B cell (primary cell): ENCODE results near the gene N4BP2L1. TPM values are rescaled to one million over a fixed set of nuclear protein-coding genes. Genes with fewer than 3 reads are reported as not detected.

Experiments
- ATAC-seq: fragments of 200-7000 bp; cut with Tn5 transposase; one replicate; pipeline ENCODE4 v1.10.0; 2021; ENCODE audit warnings: low read depth, mild to moderate bottlenecking, moderate number of reproducible peaks, moderate library complexity
- CTCF ChIA-PET: fragments of 350-600 bp; sonication (Branson Sonifier 250); formaldehyde crosslinking; loops from one replicate; lab custom pipeline; 2021; ENCODE audit warnings: antibody characterized with exemption, inconsistent platforms; lab: Charles Lee
- POLR2A ChIA-PET: fragments of 350-600 bp; sonication (Branson Sonifier 250); formaldehyde crosslinking; loops from one replicate; lab custom pipeline; 2021; ENCODE audit warnings: antibody characterized with exemption; lab: Charles Lee
- DNase-seq: peaks from one replicate; pipeline ENCODE4 v3.0.0; 2013
- H2AFZ ChIP-seq: 2 replicates; pipeline ENCODE4 v1.6.1; 2012; ENCODE audit warnings: mild to moderate bottlenecking, low read depth, low read length; ENCODE audit not compliant: insufficient read depth, poor library complexity, severe bottlenecking
- H3K27ac ChIP-seq, 2 donors: 1 replicate in 1 of 2; 2 replicates in 1 of 2; pipeline ENCODE4 v1.5.1; 2012 to 2013; ENCODE audit warnings: low read length in 2 of 2, mild to moderate bottlenecking in 2 of 2, moderate library complexity in 1 of 2
- H3K27me3 ChIP-seq, 4 experiments: fragments of 200-600 bp in 1 of 4; sonication (generic) in 1 of 4; replicated peaks in 1 of 4; 1 replicate in 2 of 4; 2 replicates in 2 of 4; pipeline versions ENCODE4 v1.6.1 to v1.7.0; 2013 to 2016; ENCODE audit warnings: low read length in 3 of 4, mild to moderate bottlenecking in 2 of 4, mixed read lengths in 1 of 4, moderate library complexity in 1 of 4; ENCODE audit not compliant: insufficient read depth in 4 of 4, control insufficient read depth in 3 of 4; ENCODE audit errors: control extremely low read depth in 1 of 4
- H3K36me3 ChIP-seq, 2 experiments: replicated peaks in 1 of 2; 1 replicate in 1 of 2; 2 replicates in 1 of 2; pipeline versions ENCODE4 v1.6.1 to v1.7.1; 2013; ENCODE audit warnings: low read length in 1 of 2; ENCODE audit not compliant: insufficient read depth in 2 of 2, control insufficient read depth in 1 of 2; ENCODE audit errors: control extremely low read depth in 1 of 2, extremely low read depth in 1 of 2
- H3K4me1 ChIP-seq, 2 donors: fragments of 200-600 bp in 1 of 2; sonication (generic) in 1 of 2; 1 replicate in 1 of 2; 2 replicates in 1 of 2; pipeline versions ENCODE4 v1.5.1 to v1.6.1; 2013 to 2017; ENCODE audit warnings: low read length in 2 of 2; ENCODE audit not compliant: control insufficient read depth in 2 of 2, insufficient read depth in 2 of 2
- H3K4me2 ChIP-seq: replicated peaks from 2 replicates; pipeline ENCODE3; 2012; ENCODE audit warnings: mild to moderate bottlenecking, low read depth, low read length; ENCODE audit not compliant: poor library complexity, severe bottlenecking
- H3K4me3 ChIP-seq, 5 experiments: fragments of 200-600 bp in 1 of 5; sonication (generic) in 1 of 5; 1 replicate in 3 of 5; 2 replicates in 2 of 5; pipeline versions ENCODE4 v1.5.1 to v1.7.0; 2011 to 2016; ENCODE audit warnings: low read length in 4 of 5, mild to moderate bottlenecking in 4 of 5, low read depth in 2 of 5, control low read depth in 1 of 5, moderate library complexity in 1 of 5; ENCODE audit not compliant: insufficient read depth in 1 of 5; ENCODE audit errors: control extremely low read depth in 1 of 5, extremely low read depth in 1 of 5
- H3K79me2 ChIP-seq: fragments of 200-600 bp; sonication (generic); one replicate; pipeline ENCODE4 v1.6.0; 2016; ENCODE audit warnings: low read length; ENCODE audit not compliant: control insufficient read depth, insufficient read depth
- H3K9ac ChIP-seq: fragments of 200-600 bp; sonication (generic); 2 replicates; pipeline ENCODE4 v1.6.1; 2017; ENCODE audit warnings: mild to moderate bottlenecking, low read length, moderate library complexity
- H3K9me3 ChIP-seq, 3 donors: one replicate each; pipeline versions ENCODE4 v1.6.1 to v1.7.1; 2013; ENCODE audit warnings: low read length in 2 of 3; ENCODE audit not compliant: control insufficient read depth in 2 of 3, insufficient read depth in 1 of 3; ENCODE audit errors: control extremely low read depth in 1 of 3
- H4K20me1 ChIP-seq: 2 replicates; pipeline ENCODE4 v1.6.0; 2012; ENCODE audit warnings: mild to moderate bottlenecking, low read length; ENCODE audit not compliant: insufficient read depth, control insufficient read depth, poor library complexity, severe bottlenecking
- H3K27ac Mint-ChIP-seq: one replicate; pipeline ENCODE4 v1.8.0; 2021; ENCODE audit warnings: mixed read lengths
- H3K27me3 Mint-ChIP-seq: one replicate; pipeline ENCODE4 v1.8.0; 2021; ENCODE audit warnings: mixed read lengths
- H3K4me1 Mint-ChIP-seq: one replicate; pipeline ENCODE4 v1.8.0; 2021; ENCODE audit warnings: mixed read lengths
- H3K4me3 Mint-ChIP-seq: one replicate; pipeline ENCODE4 v1.8.0; 2021; ENCODE audit warnings: mixed read lengths
- H3K9me3 Mint-ChIP-seq: one replicate; pipeline ENCODE4 v1.8.0; 2022; ENCODE audit warnings: mixed read lengths; ENCODE audit not compliant: insufficient read depth
- CTCF ChIP-seq: fragments of 200-600 bp; IDR thresholded peaks from one replicate; pipeline ENCODE4 v1.8.0; 2022; ENCODE audit warnings: antibody characterized with exemption, mild to moderate bottlenecking
- EZH2 ChIP-seq: IDR thresholded peaks from 2 replicates; pipeline ENCODE4 v1.6.1; 2012; ENCODE audit warnings: borderline replicate concordance, low read depth, mild to moderate bottlenecking, moderate library complexity, low read length; ENCODE audit not compliant: insufficient read depth, poor library complexity, severe bottlenecking
- WGBS: methylation state at CpG from one replicate; pipeline ENCODE4 v1.1.5; 2013; ENCODE audit warnings: missing lambda C conversion rate; ENCODE audit not compliant: insufficient coverage; 5-methylcytosine and 5-hydroxymethylcytosine counted together
- intact Hi-C: fragments of 100-400 bp; cut with micrococcal nuclease; formaldehyde crosslinking; loops from one replicate; pipeline ENCODE4 v1.10.0; 2022
- polyA plus RNA-seq: library from polyadenylated mRNA; depleted of rRNA; stranded (reverse); fragments of >200 nt; gene quantifications from 2 replicates; pipeline ENCODE4 v1.2.3, GENCODE V29; 2012
- total RNA-seq, 2 donors: library from RNA; stranded (reverse); fragments of 120-200 nt in 1 of 2; gene quantifications; 1 replicate in 1 of 2; 2 replicates in 1 of 2; pipeline versions ENCODE4 v1.2.3 to v1.2.4, GENCODE V29; 2013 to 2022

N4BP2L1 gene
- total and polyA plus RNA-seq, 2 donors (not counting 1 experiment from before 2014, with no cell fraction given): 50.9 to 52.8 TPM

GRCh38 chr13:32381539-32381938, 46.4 kb downstream of the N4BP2L1 start:
- no peak overlapping the region for H3K27ac Mint-ChIP-seq
- H3K27ac ChIP-seq: no peak overlapping the region
- peak; percentile 37 for DNase-seq
- H3K36me3 ChIP-seq: no peaks in the 10 kb centered on the region
- no peaks in the 10 kb centered on the region for H4K20me1 ChIP-seq
- ChIA-PET POLR2A (no interaction called here), CTCF (interaction anchor here (0.7 to 3.8 kb wide), 11 partner anchors 22 to 256 kb away, joined by 3 to 48 read pairs (median 4); partner anchors contain the start of genes BRCA2, N4BP2L1 and N4BP2L2)
- TF ChIP-seq CTCF: peak; percentile 48
- TF ChIP-seq EZH2: no peak
- no peaks in the 10 kb centered on the region for H3K4me1 ChIP-seq
- intact Hi-C loops: loop anchor here (1.0 kb wide), 2 partner anchors 62 to 200 kb away; no protein-coding TSS in a partner anchor
- H3K9me3 ChIP-seq: no peaks in the 10 kb centered on the region
- H3K4me3 Mint-ChIP-seq: no peak overlapping the region
- no peaks in the 10 kb centered on the region for H3K4me1 Mint-ChIP-seq
- no peak overlapping the region for H3K4me2 ChIP-seq
- ATAC-seq: no peak
- no peak overlapping the region for H3K4me3 ChIP-seq
- no peaks in the 10 kb centered on the region for H3K9me3 Mint-ChIP-seq
- WGBS: 61% methylated on average over 2 of the region's 3 CpGs
- no peaks in the 10 kb centered on the region for H3K27me3 ChIP-seq
- no peak overlapping the region for H3K9ac ChIP-seq
- no peaks in the 10 kb centered on the region for H3K79me2 ChIP-seq
- no peaks in the 10 kb centered on the region for H3K27me3 Mint-ChIP-seq
- no peak overlapping the region for H2AFZ ChIP-seq

- 100% methylated on average over 1 of the region's 1 CpG for WGBS
- TF ChIP-seq EZH2 (no peak), CTCF (no peak)
- ChIA-PET POLR2A (no interaction called here), CTCF (interaction anchor here (0.6 to 1.9 kb wide), 5 partner anchors 14 to 1829 kb away, joined by 3 to 14 read pairs (median 4); partner anchors contain the start of gene N4BP2L1)
- Histone ChIP-seq H4K20me1 (no peaks in the 10 kb centered on the region), H3K36me3 (no peaks in the 10 kb centered on the region), H3K79me2 (no peaks in the 10 kb centered on the region), H3K4me1 (no peaks in the 10 kb centered on the region), H3K9ac (no peak overlapping the region), H3K9me3 (peaks cover 0 to 4% (median 0%) of the 10 kb centered on the region in 3 donors), H3K4me2 (no peak overlapping the region), H3K4me3 (no peak overlapping the region), H2AFZ (no peak overlapping the region), H3K27me3 (no peaks in the 10 kb centered on the region), H3K27ac (no peak overlapping the region)
- H3K9me3 Mint-ChIP-seq: peaks cover 3% of the 10 kb centered on the region
- no peak for DNase-seq
- H3K4me3 Mint-ChIP-seq: no peak overlapping the region
- no peaks in the 10 kb centered on the region for H3K4me1 Mint-ChIP-seq
- no peak for ATAC-seq
- intact Hi-C loops: no loop called here
- H3K27ac Mint-ChIP-seq: no peak overlapping the region
- H3K27me3 Mint-ChIP-seq: no peaks in the 10 kb centered on the region
Measured at GRCh38 chr13:32378012-32378411, 49.9 kb downstream of the N4BP2L1 start.
